Activated CD8-positive, alpha-beta memory T cell treated with anti-CD3 and anti-CD28 coated beads, Interleukin-2, amount 50 U/mL, for 1 hour (primary cell): ENCODE measurements around the gene ZNF652.
A peak's percentile ranks its signal among the peaks of the same experiment; 100 is the strongest.
"Not testable (repeated sequence)": the region's sequence is repeated elsewhere in the genome, so short reads cannot be mapped to it uniquely, and the experiment has no call there.

Source experiments
- DNase-seq: peaks from one replicate; pipeline ENCODE4 v3.0.0-alpha.2; 2020; ENCODE audit errors: extremely low read depth

The ZNF652 gene

GRCh38 chr17:49315551-49316257 lies 46.3 kb downstream of the ZNF652 start:
- peak; percentile 64 for DNase-seq

GRCh38 chr17:49312722-49313121 lies 49.3 kb downstream of the ZNF652 start:
- DNase-seq, result no peak

- no peak for DNase-seq
These were observed 62.1 kb downstream of the ZNF652 start for GRCh38 chr17:49299996-49300395.

GRCh38 chr17:49298371-49298976 lies 63.6 kb downstream of the ZNF652 start:
- no peak for DNase-seq

- DNase-seq, result no peak
These were observed 64.9 kb downstream of the ZNF652 start for GRCh38 chr17:49297141-49297540.

- no peak for DNase-seq
These were observed 67.9 kb downstream of the ZNF652 start for GRCh38 chr17:49294122-49294521.

GRCh38 chr17:49292901-49293300 lies 69.1 kb downstream of the ZNF652 start:
- DNase-seq, result no peak

GRCh38 chr17:49291929-49292328 lies 70.1 kb downstream of the ZNF652 start:
- no peak for DNase-seq

- DNase-seq, result no peak
These were observed 71.2 kb downstream of the ZNF652 start for GRCh38 chr17:49290690-49291359.

- DNase-seq, result no peak
These were observed 73.7 kb downstream of the ZNF652 start for GRCh38 chr17:49288388-49288787.

- no peak for DNase-seq
These were observed 74.6 kb downstream of the ZNF652 start for GRCh38 chr17:49287481-49287880.

GRCh38 chr17:49286261-49286973 lies 75.6 kb downstream of the ZNF652 start:
- not testable (repeated sequence) for DNase-seq

- DNase-seq, result no peak
These were observed 76.3 kb downstream of the ZNF652 start for GRCh38 chr17:49285716-49286115.

- DNase-seq, result no peak
These were observed 81.1 kb downstream of the ZNF652 start for GRCh38 chr17:49280918-49281317.

GRCh38 chr17:49280061-49280460 lies 82.0 kb downstream of the ZNF652 start:
- DNase-seq, result no peak

GRCh38 chr17:49279263-49280015 lies 82.6 kb downstream of the ZNF652 start:
- DNase-seq, result not testable (repeated sequence)

GRCh38 chr17:49278076-49278475 lies 84.0 kb downstream of the ZNF652 start:
- DNase-seq, result no peak

- DNase-seq, result no peak
These were observed 84.4 kb downstream of the ZNF652 start for GRCh38 chr17:49277638-49278037.

GRCh38 chr17:49275981-49276380 lies 86.1 kb downstream of the ZNF652 start:
- not testable (repeated sequence) for DNase-seq

GRCh38 chr17:49269356-49269755 lies 92.7 kb downstream of the ZNF652 start:
- no peak for DNase-seq

GRCh38 chr17:49267912-49268311 lies 94.1 kb downstream of the ZNF652 start:
- DNase-seq, result no peak

GRCh38 chr17:49266233-49266632 lies 95.8 kb downstream of the ZNF652 start:
- no peak for DNase-seq
